GM12878 (cell line): ENCODE results near the gene OSBPL2. TPM values are rescaled to one million over a fixed set of nuclear protein-coding genes. Genes with fewer than 3 reads are reported as not detected.

ENCODE experiments used
- ATAC-seq: fragments of 200-7000 bp; cut with Tn5 transposase; 3 replicates; pipeline ENCODE4 v1.9.1; 2020; ENCODE audit warnings: mild to moderate bottlenecking, moderate library complexity
- BruUV-seq: library from RNA; stranded (reverse); fragments of 400-500 nt; replicated peaks from 2 replicates; lab custom pipeline; 2021; lab: Mats Ljungman, UMichigan
- CTCF ChIA-PET: fragments of 300-600 bp; sonication (Branson Sonifier 250); formaldehyde crosslinking; extraction: SDS; loops from one replicate; lab custom pipeline; 2021; ENCODE audit warnings: inconsistent platforms; lab: Yijun Ruan, JAX
- POLR2A ChIA-PET: fragments of 350-600 bp; formaldehyde crosslinking; extraction: SDS; loops from one replicate; lab custom pipeline; 2021; ENCODE audit warnings: inconsistent platforms; lab: Charles Lee
- RAD21 ChIA-PET: fragments of 300-600 bp; sonication (Branson Sonifier 250); formaldehyde crosslinking; loops from one replicate; lab custom pipeline; 2023; ENCODE audit warnings: antibody characterized with exemption; ENCODE audit not compliant: unreplicated experiment; lab: Charles Lee
- SMC1A ChIA-PET: fragments of 300-600 bp; sonication (Branson Sonifier 250); formaldehyde crosslinking; loops from one replicate; lab custom pipeline; 2023; ENCODE audit not compliant: unreplicated experiment, uncharacterized antibody; lab: Charles Lee
- DNase-seq: peaks from one replicate; pipeline ENCODE4 v3.0.0-alpha.2; 2011; ENCODE audit warnings: low read depth, low spot score
- FAIRE-seq: peaks from 3 replicates; lab custom pipeline; 2011; peaks lifted over from hg19 to GRCh38; lab: Jason Lieb, UNC
- H2AFZ ChIP-seq: 2 replicates; pipeline ENCODE4 v1.6.0; 2011; ENCODE audit warnings: low read depth, low read length, control low read depth; ENCODE audit not compliant: control insufficient read depth
- H3K27ac ChIP-seq: 2 replicates; pipeline ENCODE4 v1.5.1; 2011; ENCODE audit warnings: control low read depth; ENCODE audit not compliant: control insufficient read depth, insufficient read depth
- H3K27me3 ChIP-seq, 2 experiments: replicated peaks in 1 of 2; 2 replicates each; pipeline versions ENCODE4 v1.6.0 to v1.6.1; 2011; ENCODE audit warnings: low read length in 1 of 2; ENCODE audit not compliant: control insufficient read depth in 2 of 2, insufficient read depth in 2 of 2
- H3K36me3 ChIP-seq, 2 experiments: 2 replicates each; pipeline ENCODE4 v1.5.1; 2011; ENCODE audit warnings: low read length in 1 of 2; ENCODE audit not compliant: control insufficient read depth in 2 of 2, insufficient read depth in 2 of 2
- H3K4me1 ChIP-seq: 2 replicates; pipeline ENCODE4 v1.6.1; 2011; ENCODE audit warnings: mild to moderate bottlenecking, low read length, moderate library complexity, mixed read lengths; ENCODE audit not compliant: control insufficient read depth, insufficient read depth
- H3K4me2 ChIP-seq: 2 replicates; pipeline ENCODE4 v1.6.0; 2011; ENCODE audit warnings: control low read depth; ENCODE audit not compliant: control insufficient read depth, insufficient read depth
- H3K4me3 ChIP-seq: fragments of 200-600 bp; sonication (generic); 2 replicates; pipeline ENCODE4 v1.5.1; 2016
- H3K79me2 ChIP-seq: 2 replicates; pipeline ENCODE4 v1.6.0; 2011; ENCODE audit warnings: low read length; ENCODE audit not compliant: control insufficient read depth, insufficient read depth
- H3K9ac ChIP-seq: 2 replicates; pipeline ENCODE4 v1.8.0; 2011; ENCODE audit warnings: low read length, control low read depth, mixed read lengths; ENCODE audit not compliant: control insufficient read depth, insufficient read depth
- H3K9me3 ChIP-seq: replicated peaks from 3 replicates; pipeline ENCODE4 v1.5.1; 2011; ENCODE audit warnings: mild to moderate bottlenecking, low read length; ENCODE audit not compliant: control insufficient read depth, insufficient read depth
- H4K20me1 ChIP-seq: 2 replicates; pipeline ENCODE4 v1.6.0; 2011; ENCODE audit not compliant: control insufficient read depth, insufficient read depth
- CUX1 ChIP-seq: IDR thresholded peaks from 2 replicates; pipeline ENCODE4 v1.6.1; 2012; ENCODE audit warnings: improper control_type of control experiment, low read depth, low read length; ENCODE audit not compliant: insufficient replicate concordance
- FOXM1 ChIP-seq: IDR thresholded peaks from 2 replicates; pipeline ENCODE4 v1.6.1; 2012; ENCODE audit warnings: low read depth, mild to moderate bottlenecking, inconsistent platforms, low read length, moderate library complexity
- IKZF1 ChIP-seq: fragments of 450-650 bp; conservative IDR thresholded peaks from 2 replicates; pipeline ENCODE4 v1.6.1; 2017; ENCODE audit warnings: antibody characterized with exemption, mild to moderate bottlenecking
- MXI1 ChIP-seq: fragments of 150-350 bp; IDR thresholded peaks from 2 replicates; pipeline ENCODE4 v1.6.1; 2011; ENCODE audit warnings: low read depth, mild to moderate bottlenecking, inconsistent platforms, low read length, improper control_type of control experiment
- NRF1 ChIP-seq: conservative IDR thresholded peaks from 2 replicates; pipeline ENCODE4 v1.6.1; 2011; ENCODE audit warnings: mild to moderate bottlenecking, low read depth, low read length, improper control_type of control experiment
- PAX5 ChIP-seq: IDR thresholded peaks from 2 replicates; pipeline ENCODE4 v1.6.1; 2011; ENCODE audit warnings: low read depth, low read length, borderline replicate concordance
- SIX5 ChIP-seq: IDR thresholded peaks from 2 replicates; pipeline ENCODE4 v1.6.1; 2011; ENCODE audit warnings: mild to moderate bottlenecking, low read depth, low read length, moderate library complexity; ENCODE audit not compliant: severe bottlenecking
- SP1 ChIP-seq: IDR thresholded peaks from one replicate; pipeline ENCODE4 v1.6.1; 2011; ENCODE audit warnings: low read depth, low read length
- SREBF1 ChIP-seq: IDR thresholded peaks from 2 replicates; pipeline ENCODE4 v1.6.1; 2012; ENCODE audit warnings: mild to moderate bottlenecking, low read length
- SREBF2 ChIP-seq: IDR thresholded peaks from 2 replicates; pipeline ENCODE4 v1.6.1; 2012; ENCODE audit warnings: mild to moderate bottlenecking, low read length
- ZNF274 ChIP-seq: IDR thresholded peaks from one replicate; pipeline ENCODE4 v1.8.0; 2011; ENCODE audit not compliant: insufficient read length, insufficient read depth
- WGBS: methylation state at CpG from one replicate; pipeline ENCODE4 v1.1.6; 2016; ENCODE audit warnings: low lambda C conversion rate; ENCODE audit not compliant: insufficient replicate concordance, insufficient coverage; ENCODE audit errors: missing lambda C conversion rate; 5-methylcytosine and 5-hydroxymethylcytosine counted together
- in situ Hi-C: fragments of 300-500 bp; cut with MboI; formaldehyde crosslinking; loops from 9 replicates; pipeline ENCODE4 v1.14.3; 2018; ENCODE audit warnings: mixed read lengths
- intact Hi-C: fragments of 100-400 bp; cut with micrococcal nuclease; formaldehyde crosslinking; loops from one replicate; pipeline ENCODE4 v1.14.2; 2022; ENCODE audit not compliant: unreplicated experiment
- polyA plus RNA-seq, 11 experiments: library from polyadenylated mRNA; depleted of rRNA in 4 of 11; unstranded in 6 of 11; stranded (reverse) in 5 of 11; fragments of >200 nt; fragmentation: Nextera tagmentation in 4 of 11; fragmentation: Illumina TruSeq in 1 of 11; extraction: Ambion mirVana in 4 of 11; extraction: Trizol in 1 of 11; gene quantifications; 1 replicate in 1 of 11; 2 replicates in 10 of 11; pipeline versions ENCODE4 v1.2.1 to v1.2.3, GENCODE V29; 2011 to 2016; ENCODE audit warnings: inconsistent platforms in 2 of 11, missing spikeins in 2 of 11, low read depth in 1 of 11
- total RNA-seq, 4 experiments: library from RNA; depleted of rRNA in 3 of 4; stranded (reverse); fragments of >200 nt in 3 of 4; fragmentation: Illumina TruSeq in 1 of 4; extraction: Trizol in 1 of 4; gene quantifications; 2 replicates each; pipeline versions ENCODE4 v1.2.1 to v1.2.3, GENCODE V29; 2013 to 2021

OSBPL2 gene
- total and polyA plus RNA-seq, 10 of the 15 experiments (the other 5 are each of a cell fraction or from before 2014, with no cell fraction given), result 2.8 to 22.3 (median 14.7) TPM

- in situ Hi-C loops (no loop called here), intact Hi-C loops (no loop called here)
- ATAC-seq, result no peak
- Histone ChIP-seq H3K9me3 (no peaks in the 10 kb centered on the region), H3K79me2 (no peaks in the 10 kb centered on the region), H3K27ac (no peak overlapping the region), H3K4me3 (no peak overlapping the region), H3K4me1 (no peaks in the 10 kb centered on the region), H3K9ac (no peak overlapping the region), H4K20me1 (no peaks in the 10 kb centered on the region), H3K36me3 (peaks cover 23 to 24% of the 10 kb centered on the region in 2 experiments; a peak in 3 of 4 replicates), H3K27me3 (no peaks in the 10 kb centered on the region), H3K4me2 (no peak overlapping the region), H2AFZ (no peak overlapping the region)
- SMC1A ChIA-PET, result no interaction called here
- DNase-seq, result no peak
- POLR2A ChIA-PET, result no interaction called here
- RAD21 ChIA-PET, result no interaction called here
- FAIRE-seq, result no peak
- WGBS, result 98% methylated on average over 16 of the region's 16 CpGs
- CTCF ChIA-PET, result no interaction called here
- BruUV-seq, result no TSS peak
- TF ChIP-seq FOXM1 (no peak), ZNF274 (no peak), CUX1 (no peak), PAX5 (no peak), NRF1 (no peak), SREBF2 (no peak), IKZF1 (no peak), SIX5 (no peak), SREBF1 (no peak), MXI1 (no peak), SP1 (no peak)
Measured at GRCh38 chr20:62282877-62283503, 44.7 kb downstream of the OSBPL2 start.
